Measurements from ENCODE around the gene TEX54.
A peak's percentile ranks its signal among the peaks of the same experiment; 100 is the strongest.

- TF ChIP-seq, protein P1, sequence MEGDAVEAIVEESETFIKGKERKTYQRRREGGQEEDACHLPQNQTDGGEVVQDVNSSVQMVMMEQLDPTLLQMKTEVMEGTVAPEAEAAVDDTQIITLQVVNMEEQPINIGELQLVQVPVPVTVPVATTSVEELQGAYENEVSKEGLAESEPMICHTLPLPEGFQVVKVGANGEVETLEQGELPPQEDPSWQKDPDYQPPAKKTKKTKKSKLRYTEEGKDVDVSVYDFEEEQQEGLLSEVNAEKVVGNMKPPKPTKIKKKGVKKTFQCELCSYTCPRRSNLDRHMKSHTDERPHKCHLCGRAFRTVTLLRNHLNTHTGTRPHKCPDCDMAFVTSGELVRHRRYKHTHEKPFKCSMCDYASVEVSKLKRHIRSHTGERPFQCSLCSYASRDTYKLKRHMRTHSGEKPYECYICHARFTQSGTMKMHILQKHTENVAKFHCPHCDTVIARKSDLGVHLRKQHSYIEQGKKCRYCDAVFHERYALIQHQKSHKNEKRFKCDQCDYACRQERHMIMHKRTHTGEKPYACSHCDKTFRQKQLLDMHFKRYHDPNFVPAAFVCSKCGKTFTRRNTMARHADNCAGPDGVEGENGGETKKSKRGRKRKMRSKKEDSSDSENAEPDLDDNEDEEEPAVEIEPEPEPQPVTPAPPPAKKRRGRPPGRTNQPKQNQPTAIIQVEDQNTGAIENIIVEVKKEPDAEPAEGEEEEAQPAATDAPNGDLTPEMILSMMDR (conservative IDR thresholded peaks at IDR 0.05; ENCODE audit: low read length): peak; percentile 25; the same call in 1 of the 2 replicates
- TF ChIP-seq EZH2phosphoT487 (IDR thresholded peaks at IDR 0.05; ENCODE audit: borderline replicate concordance, low read depth, low read length): no peak
These were observed 43.6 kb downstream of the TEX54 start for GRCh38 chr11:62788991-62789390.

Data from OCI-LY7 (cell line).